Stimulated activated CD4-positive, alpha-beta T cell treated with anti-CD3 and anti-CD28 coated beads, Interleukin-1b, Interleukin-23, amount 100 ng/mL, for 48 hours (primary cell): ENCODE measurements around the gene ADAMTS2.

Experiments
- DNase-seq: peaks from one replicate; pipeline ENCODE4 v3.0.0-alpha.2; 2020

The ADAMTS2 gene

DNA sequence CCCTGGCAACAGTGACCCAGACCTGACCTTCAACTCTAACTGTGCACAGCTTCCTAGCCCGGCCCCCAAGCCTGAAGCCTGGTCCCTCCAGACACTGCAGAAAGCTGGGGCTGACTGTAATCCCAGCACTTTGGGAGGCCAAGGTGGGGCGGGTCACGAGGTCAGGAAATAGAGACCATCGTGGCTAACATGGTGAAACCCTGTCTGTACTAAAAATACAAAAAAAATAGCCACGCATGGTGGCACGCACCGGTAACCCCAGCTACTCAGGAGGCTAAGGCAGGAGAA, 35.9 kb downstream of the ADAMTS2 start:
- DNase-seq = no peak

DNA sequence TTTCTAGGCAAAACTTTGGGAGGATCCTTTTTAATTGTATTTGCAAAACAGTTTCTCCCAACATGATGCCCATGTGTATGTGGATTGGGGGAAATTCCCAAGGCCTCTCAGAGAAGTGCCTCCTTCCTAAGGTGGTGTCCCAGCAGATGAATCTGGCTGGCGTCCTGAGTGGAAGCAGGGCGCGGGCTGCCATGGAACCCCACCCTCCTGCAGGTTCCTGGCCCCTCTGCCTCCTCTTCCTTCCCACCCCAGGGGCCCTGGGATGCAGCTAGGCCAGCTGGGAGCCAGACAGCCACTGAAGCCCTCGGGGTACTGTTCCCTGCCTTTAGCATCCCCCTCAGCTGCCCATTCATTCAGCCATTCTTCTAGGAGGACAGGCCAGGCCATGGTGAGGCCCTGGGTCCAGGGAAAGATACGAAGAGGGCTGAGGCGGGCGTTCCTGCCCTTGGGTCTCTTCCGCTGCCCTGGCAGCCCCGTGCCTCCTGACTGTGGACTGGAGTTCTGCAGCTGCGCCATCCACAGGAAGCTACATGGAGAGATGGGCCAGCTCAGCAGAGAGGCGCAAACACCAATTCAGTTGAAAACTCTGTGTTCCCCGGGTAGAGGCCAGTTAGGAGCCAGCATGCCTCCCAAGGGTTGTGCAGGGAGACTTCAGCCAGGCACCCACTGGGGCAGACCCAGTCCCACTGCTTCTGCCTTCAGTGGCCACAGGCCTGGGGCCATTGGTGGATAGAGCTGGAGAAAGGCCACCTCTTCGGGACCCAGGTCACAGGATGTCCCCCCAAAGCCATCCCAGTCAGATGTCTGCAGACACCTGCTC, 36.5 kb downstream of the ADAMTS2 start:
- DNase-seq = no peak

DNA sequence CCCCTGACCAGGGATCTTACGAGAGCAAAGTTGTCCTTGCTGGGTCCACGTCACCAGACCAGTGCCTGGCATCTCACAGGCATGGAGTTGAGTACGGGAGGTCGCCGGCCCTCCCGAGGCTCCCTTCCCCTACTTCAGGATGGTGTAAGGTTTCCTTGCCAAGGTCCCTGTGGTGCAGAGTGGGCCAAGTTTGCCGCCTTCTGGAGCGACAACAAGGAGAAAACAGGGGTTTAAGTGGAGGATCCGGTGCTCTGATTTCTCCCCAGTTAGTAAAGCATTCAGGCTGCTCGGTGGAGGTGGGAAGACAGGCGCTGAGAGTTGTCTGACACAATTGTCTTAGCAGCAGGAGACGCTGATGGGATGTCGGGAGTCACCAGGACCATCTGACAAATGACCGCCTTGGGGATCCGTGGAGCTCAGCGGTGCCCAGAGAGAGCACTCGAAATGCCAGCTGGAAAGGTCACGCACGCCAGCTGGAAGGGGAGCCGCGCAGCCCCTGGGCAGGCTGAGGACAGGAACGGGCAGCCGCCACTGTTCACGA, 37.3 kb downstream of the ADAMTS2 start:
- DNase-seq = no peak

DNA sequence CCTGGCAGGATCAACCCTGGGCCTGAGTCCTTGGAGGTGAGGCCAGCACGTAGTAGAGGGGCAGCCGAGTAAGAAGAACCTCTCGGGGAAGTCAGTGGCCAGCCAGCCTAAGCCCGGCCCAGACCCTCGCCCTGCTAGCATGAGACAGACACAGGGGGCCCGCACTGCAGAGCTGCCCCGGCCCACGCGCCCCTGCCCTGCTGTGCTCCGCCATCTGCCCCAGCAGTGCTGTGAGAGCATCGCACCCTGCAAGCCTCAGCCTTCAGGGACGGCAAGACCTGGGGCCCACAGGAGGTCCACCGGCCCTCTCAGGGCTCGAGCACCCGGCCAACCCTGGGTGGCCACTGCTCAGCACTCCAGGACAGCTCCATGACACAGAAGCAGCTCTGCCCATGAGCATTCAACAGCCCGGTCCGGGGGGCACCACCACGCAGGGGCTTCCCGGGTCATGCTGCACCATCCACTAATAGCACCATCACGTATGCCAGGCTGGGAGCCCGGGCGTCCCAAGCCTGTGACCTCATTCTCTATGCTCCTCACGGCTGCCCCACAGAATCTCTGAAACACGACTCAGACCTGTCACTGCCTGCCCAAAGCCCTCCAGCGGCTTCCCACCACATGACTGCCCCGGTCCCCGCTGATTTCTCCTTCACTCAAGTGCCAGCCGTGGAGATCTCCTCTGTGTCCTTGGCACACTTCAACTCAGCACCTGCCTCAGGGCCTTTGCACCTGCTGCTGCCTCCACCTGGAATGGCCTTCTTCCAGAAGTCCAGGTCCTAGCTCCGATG, 38.1 kb downstream of the ADAMTS2 start:
- DNase-seq = no peak

DNA sequence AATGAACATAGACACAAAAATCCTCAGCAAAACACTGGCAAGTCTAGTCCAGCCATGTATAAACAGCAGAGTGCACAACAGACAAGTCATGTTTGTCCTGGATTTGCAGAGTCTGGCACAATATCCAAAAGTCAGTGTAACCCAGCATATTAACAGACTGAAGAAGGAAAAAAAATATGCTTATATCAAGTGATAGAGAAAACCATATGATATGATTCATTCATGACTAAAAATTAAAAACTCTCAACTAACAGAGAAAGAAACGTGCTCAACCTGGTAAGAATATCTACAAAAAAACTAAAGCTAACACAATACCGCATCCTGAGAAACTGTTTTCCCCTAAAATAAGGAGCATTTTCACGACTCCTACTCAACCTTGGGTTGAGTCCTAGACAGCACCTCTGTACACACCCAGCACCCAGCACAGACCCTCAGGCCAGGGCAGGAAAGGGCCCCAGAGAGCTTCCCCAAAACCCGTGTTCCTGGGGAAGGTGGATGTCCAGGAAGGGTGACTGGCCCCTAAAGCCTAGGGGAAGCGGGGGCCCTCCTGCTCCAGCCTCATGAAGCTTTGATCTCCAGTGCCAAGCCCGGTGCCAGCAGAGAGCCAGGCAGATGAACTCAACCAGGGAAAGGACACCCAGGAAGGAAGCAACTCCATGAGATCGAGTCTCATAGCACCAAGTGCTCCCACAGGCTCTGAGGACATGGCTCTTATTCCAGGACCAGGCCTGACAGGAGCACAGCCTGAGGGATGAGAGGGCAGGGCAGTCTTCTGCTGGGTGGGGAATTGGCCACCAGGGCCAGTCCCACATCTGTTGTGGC, 38.9 kb downstream of the ADAMTS2 start:
- DNase-seq = no peak

DNA sequence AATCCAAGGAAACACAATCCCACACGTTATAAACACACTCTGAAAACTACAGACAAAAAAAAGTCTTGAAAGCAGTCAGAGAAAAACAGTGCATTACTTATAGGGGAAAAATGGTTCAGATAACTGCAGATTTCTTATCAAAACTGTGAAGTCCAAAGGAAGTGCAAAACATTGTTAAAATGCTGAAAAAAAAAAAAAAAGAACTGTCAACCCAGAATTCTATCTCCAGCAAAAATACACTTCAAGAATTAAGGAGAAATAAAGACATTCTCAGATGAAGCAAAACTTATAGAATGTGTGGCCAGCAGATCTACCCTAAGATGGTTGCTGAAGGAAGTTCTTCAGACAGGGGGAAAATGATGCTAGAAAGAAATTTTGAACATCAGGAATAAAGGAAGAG, 40.4 kb downstream of the ADAMTS2 start:
- DNase-seq = no peak

DNA sequence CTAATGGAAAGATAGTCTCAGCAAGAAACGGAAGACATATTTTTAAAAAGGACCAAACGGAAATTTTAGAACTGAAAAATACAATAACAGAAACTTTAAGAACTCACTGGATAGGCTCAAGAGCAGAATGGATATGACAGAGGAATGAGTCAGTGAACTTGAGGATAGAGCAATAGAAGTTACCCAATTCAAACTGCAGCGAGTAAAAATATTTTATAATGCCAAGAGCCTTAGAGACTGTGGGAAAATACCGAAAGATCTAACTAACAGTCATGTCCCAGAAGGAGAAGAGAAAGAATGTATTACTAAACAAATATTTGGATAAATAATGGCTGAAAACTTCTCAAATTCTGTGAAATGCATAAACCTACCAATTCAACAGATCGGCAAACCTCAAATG, 40.8 kb downstream of the ADAMTS2 start:
- no peak for DNase-seq

DNA sequence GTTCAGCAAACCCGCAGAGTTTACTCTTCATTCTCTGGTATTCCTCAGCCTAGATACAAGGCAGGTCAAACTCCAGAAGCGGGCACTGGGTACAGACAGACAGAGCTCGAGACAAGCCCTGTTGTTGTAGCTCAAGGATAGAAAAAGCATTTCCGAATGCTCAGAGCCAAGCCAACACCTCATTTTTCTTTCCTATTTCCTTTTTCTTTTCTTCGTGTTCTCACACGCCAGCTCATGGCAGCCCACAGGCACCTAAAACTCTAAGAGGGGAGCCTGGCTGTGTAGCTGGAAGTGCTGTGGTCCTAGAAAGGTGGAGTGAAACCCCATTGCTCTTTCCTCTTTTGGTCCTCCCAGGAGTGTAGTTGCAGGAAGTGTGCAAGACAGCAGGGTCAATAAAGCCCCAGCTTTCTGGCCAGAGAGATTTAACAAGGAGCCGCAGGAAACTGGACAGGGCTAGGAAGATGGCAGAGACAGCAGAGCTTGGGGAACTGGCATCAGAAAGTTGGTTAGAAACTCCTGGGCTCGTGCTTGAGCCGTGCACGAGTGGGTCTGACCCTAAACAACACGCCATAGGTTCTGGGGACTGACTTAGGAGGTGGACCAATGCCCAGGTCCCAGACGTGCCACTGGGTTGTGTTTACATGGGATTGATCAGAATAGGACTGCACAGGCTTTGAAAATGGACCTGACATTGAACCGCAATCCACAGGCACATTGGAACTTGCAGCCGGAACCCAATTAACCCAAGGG, 41.6 kb downstream of the ADAMTS2 start:
- no peak for DNase-seq

DNA sequence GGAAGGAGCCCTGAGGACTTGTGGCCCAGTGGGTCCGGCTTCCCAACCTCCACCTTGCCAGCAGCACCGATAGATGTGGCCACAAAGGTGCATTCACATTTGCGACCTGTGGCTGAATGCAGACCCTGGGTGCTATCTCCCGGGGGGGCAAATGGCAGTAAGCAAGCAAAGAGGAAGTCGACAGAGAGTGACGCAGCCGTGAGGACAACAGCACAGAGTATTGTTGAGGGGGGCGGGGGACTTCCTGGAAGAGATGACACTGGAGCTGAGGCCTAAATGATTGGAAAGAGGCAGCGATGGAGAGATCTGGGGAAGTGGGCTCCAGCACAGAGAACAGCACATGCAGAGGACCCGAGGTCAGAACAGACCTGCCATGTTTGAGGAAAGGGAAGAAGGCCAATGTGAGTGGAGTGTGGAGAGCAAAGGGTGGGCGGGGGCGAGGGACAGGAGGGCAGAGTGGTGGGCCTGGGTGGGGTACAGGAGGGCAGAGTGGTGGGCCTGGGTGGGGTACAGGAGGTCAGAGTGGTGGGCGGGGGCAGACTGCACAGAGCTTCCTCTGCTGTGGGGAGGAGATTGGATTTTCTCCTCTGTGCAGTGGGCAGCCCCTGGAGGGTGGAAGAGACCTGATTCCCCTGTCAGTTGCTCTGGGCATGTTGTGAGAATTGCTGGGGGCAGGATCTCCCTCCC, 42.6 kb downstream of the ADAMTS2 start:
- no peak for DNase-seq

DNA sequence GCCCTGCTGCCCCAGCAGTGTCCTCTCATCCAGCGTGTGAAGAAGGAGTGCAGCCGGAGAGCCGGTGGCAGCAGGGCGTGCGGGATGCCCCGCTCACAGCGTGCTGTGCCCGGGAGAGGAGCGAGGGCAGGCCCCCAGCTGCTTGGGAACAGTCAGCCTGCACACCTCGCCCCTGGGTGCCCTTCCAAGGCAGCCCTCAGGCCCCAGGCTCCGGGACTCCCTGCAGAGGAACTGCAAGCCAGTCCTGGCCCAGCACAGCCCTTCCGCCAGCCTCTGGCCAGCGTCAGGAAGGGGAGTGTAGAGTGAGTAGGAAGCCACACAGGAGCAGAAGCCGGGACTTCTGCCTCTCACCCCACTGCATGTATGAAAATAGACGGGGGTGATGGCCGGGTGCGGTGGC, 43.5 kb downstream of the ADAMTS2 start:
- DNase-seq = no peak

DNA sequence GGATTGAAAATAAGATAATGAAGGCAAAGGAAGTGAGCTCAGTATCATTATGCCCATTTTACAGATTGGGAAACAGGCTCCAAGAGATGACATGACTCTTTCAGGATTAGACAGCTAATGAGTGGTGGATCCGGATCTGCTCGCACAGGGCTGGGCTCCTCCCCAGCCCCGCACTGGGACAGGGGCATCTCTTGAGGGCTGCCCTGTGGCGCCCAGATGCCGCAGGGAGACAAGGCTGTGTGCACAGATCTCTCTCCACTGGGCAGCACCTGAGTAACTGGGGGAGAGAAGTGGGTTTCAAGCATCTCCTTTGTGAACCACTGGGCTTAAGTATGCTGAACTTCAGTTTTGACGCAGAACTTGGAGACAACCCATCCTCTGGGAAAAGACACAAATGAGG, 43.9 kb downstream of the ADAMTS2 start:
- DNase-seq = no peak

DNA sequence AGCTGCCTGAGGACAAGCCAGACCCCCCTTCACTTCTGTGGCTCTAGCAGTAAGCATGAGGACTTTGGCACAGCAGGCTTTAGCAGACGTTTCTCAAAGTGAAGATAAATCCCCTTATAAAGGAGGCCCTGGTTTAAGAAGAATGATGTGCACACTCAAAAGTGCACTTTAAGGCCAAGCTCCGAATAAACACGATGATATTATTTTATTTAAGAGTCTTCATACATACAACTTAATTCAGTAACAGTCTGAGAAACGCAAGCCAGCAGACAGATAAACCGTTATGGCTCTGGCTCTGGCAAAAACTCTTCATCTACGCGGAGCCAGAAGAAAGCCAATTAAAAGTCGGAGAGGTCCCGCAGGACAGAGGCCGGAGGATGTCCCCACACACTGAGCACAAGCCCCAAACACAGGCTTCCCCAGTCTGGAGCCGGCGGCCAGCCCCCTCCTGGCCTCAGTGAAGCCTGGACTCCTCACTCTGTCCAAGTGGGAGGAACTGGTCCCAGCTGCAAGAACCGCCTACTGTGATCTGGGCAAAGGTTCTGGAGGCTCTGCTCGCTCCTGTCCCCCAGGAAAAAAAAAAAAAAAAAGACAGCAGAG, 44.6 kb downstream of the ADAMTS2 start:
- DNase-seq = no peak

DNA sequence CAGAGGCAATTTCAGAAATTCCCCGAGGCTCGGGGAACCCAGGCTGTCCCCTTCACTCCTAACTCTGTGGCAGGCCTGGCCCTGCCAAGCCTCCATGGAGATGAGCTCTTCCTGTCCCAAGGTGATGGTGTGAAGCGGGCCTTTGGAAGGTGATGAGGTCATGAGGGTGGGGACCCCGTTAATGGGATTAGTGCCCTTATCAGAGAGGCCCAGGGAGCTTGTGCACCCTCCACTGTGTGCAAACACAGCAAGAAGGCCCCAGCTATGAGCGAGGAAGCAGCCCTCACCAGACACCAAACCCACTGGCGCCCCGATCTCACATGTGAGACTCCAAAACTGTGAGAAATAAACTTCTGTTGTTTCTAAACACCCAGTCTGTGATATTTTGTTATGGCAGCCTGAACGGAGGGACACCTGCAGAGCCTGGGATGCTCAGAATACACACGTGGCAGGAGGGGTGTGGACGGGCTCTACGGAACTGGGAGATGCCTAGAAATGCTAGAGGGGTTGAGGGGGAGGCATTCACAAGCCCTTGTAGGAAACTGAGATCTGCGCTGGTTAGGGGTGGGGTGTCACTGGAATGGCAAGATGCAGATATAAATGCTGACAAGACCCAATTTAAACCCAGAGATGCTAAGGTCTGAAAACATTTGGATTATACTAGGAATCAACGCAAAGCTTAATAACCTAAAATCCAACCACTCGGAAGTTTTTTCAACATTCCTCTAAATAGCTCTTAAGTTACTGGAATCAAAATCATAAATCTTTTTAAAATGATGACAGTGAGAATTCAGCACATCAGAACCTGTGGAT, 46.9 kb downstream of the ADAMTS2 start:
- no peak for DNase-seq

DNA sequence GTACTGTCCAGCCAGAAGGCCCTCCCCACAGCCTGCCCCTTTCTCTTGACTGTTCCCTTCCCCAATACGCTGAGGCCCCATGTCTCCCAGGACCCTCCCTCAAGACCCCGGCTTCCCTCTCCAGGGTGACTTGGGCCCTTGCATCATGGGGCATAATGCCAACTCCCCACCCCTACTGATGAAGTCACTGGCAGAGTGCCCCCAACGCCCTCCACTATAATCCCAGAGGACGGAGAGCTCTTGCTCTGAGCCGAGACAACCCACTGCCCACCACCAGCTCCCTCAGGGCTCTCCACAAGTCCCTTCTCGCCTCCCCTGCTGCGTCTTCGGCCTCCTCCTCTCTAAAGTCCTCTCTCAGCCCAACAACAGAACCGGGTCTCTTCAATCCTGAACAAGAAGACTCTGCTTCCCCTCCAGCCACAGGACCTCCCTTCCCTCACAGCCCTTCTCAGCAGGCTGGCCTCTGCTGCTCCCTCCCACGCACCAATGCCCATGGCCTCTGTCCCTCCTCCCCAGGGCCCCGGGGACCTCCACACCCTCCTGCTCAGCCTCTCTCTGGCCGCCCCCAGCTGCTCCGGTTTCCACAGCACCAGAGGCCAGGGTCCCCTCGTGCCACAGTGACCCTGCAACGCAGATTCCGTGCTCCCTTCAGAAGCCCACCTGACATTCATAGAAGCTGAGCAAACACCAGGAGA, 47.6 kb downstream of the ADAMTS2 start:
- DNase-seq = no peak

DNA sequence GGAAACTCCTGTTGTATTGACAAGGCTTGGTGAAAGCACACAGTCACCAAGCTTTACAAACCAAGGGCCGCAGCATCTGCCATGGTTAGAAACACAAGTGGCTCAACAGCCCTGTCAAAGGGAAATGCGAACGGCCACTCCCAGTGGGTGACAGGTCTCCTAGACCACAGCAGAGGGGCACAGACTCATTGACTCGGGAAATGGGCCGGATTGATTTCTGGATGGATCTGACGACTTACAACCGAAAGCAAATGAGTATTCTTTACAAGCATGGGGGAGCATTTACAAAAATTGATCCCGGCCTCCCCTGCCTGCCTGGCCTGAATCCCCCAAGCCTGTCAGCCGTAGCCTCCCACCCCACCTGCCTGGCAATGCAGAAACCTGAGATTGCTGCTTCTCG, 48.2 kb downstream of the ADAMTS2 start:
- no peak for DNase-seq

DNA sequence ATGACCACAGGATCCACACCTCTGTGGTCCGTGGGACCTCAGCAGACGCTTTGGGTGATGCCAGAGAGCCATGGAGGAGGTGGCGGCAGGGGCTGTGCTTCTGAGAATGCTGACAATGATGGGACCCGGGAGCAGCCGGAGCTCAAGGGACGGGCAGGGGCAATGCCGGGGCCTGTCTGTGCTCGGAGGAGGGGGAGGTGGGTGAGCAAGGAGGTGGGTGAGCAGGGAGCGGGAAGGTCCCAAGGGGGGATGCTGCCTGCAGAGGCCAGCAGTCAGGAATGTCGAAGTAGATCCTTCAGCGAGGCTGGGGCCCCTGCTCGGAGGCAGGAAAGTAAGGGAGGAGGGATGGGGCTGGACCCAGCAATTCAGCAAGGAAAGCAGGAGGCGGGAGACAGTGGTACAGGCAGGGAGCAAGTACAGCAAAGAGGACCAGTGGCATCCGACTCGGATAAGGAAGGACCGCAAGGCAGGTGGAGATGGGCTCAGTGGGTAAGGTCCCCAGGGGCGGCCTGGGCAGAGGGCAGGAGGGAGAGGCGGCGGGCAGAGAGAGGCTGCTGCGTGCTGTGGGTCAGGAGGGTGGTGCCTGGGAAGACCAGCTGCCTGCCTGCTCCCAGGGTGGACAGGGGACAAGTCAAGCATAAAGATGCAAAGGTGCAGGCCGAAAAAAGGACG, 49.0 kb downstream of the ADAMTS2 start:
- DNase-seq = no peak

DNA sequence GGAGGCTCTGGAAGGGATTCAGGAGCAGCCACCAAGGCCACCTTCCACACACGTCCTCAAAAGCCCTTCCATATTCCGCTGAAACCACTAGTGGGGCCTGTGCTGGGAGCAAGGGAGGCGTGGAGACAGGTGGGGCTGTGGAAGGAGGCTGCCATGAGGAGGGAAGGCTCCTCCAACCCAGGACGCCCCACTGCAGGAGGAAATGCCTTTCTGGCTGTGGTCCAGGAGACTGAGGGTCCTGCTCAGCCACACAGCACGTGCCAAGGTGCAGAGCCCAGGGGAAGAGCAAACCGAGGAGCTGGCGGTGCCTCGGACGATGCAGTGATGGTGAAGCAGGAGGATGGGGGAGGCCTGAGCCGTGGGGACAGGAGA, 49.5 kb downstream of the ADAMTS2 start:
- no peak for DNase-seq

DNA sequence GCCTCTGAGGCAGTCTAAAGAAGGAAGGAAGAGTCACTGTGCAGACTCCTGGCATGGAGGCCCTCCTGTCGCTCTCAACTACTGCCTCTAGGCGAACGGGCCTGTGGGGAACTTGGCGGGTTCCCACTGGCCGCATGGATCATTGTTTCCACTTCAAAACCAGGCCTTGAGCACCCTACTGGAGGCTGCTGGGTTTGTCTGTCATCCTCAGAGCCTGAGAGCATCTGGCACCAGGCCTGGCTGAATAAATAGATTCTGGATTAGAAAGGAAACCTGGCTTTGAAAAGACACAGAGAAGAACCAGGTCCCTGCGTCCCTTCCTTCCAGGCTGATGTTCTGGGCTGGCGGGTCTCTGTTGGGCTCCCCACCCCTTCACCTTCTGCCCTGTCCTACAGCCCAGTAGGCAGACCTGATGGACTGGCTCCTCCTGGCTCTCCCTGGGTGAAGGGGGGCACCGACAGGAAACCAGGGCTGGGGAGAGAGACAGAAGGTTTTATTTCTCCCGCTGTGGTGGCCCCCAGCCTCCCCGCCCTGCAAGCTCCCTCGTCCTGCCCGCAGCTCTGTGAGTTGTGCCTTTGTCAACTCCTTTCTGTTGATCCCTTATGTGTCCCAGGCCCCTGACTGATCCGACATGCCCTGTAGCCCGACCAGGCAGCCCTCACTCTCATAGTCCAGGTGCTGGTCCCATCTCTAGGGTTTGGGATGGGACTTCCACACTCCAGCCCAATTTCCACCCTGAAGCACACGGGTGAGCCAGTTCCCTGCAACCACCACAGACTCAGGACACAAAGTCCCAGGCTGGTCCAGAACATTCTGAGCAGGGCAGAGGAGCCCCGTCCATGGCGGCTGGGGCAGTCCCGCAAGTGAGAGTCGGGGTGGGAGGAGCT, 50.1 kb downstream of the ADAMTS2 start:
- DNase-seq = no peak
